ENCODE results near the gene FLOT2. TPM values are rescaled to one million over a fixed set of nuclear protein-coding genes. Genes with fewer than 3 reads are reported as not detected.
"Not testable (repeated sequence)": the region's sequence is repeated elsewhere in the genome, so short reads cannot be mapped to it uniquely, and the experiment has no call there.

The FLOT2 gene
- total RNA-seq, 1 donor from 2014 or later: 143 TPM

GRCh38 chr17:28879886-28880571, 17.5 kb downstream of the FLOT2 start:
- Mint-ChIP-seq H3K4me1 (ENCODE audit: low read depth, unreplicated experiment) (peaks cover 2% of the 10 kb centered on the region), H3K9me3 (ENCODE audit: unreplicated experiment) (peaks cover 10% of the 10 kb centered on the region), H3K27ac (ENCODE audit: unreplicated experiment) (no peak overlapping the region), H3K4me3 (ENCODE audit: unreplicated experiment) (no peak overlapping the region), H3K27me3 (ENCODE audit: unreplicated experiment) (peaks cover 6% of the 10 kb centered on the region), H3K36me3 (ENCODE audit: unreplicated experiment) (peaks cover 17% of the 10 kb centered on the region)
- TF ChIP-seq CTCF (IDR thresholded peaks at IDR 0.05; ENCODE audit: partially characterized antibody, unreplicated experiment): no peak
- DNase-seq: no peak

GRCh38 chr17:28878981-28879380, 18.6 kb downstream of the FLOT2 start:
- Mint-ChIP-seq H3K4me1 (ENCODE audit: low read depth, unreplicated experiment) (peaks cover 2% of the 10 kb centered on the region), H3K27me3 (ENCODE audit: unreplicated experiment) (peaks cover 3% of the 10 kb centered on the region), H3K36me3 (ENCODE audit: unreplicated experiment) (peaks cover 19% of the 10 kb centered on the region), H3K4me3 (ENCODE audit: unreplicated experiment) (no peak overlapping the region), H3K9me3 (ENCODE audit: unreplicated experiment) (peaks cover 10% of the 10 kb centered on the region), H3K27ac (ENCODE audit: unreplicated experiment) (no peak overlapping the region)
- no peak for DNase-seq
- no peak for TF ChIP-seq CTCF (IDR thresholded peaks at IDR 0.05; ENCODE audit: partially characterized antibody, unreplicated experiment)

GRCh38 chr17:28878158-28878910, 19.2 kb downstream of the FLOT2 start:
- peaks cover 2% of the 10 kb centered on the region for H3K4me1 Mint-ChIP-seq (ENCODE audit: low read depth, unreplicated experiment)
- H3K9me3 Mint-ChIP-seq (ENCODE audit: unreplicated experiment): peaks cover 10% of the 10 kb centered on the region
- peaks cover 3% of the 10 kb centered on the region for H3K27me3 Mint-ChIP-seq (ENCODE audit: unreplicated experiment)
- DNase-seq: no peak
- H3K4me3 Mint-ChIP-seq (ENCODE audit: unreplicated experiment): no peak overlapping the region
- peaks cover 21% of the 10 kb centered on the region for H3K36me3 Mint-ChIP-seq (ENCODE audit: unreplicated experiment)
- H3K27ac Mint-ChIP-seq (ENCODE audit: unreplicated experiment): no peak overlapping the region
- TF ChIP-seq CTCF (IDR thresholded peaks at IDR 0.05; ENCODE audit: partially characterized antibody, unreplicated experiment): no peak

- DNase-seq; H3K27me3 Mint-ChIP-seq (ENCODE audit: unreplicated experiment); H3K9me3 Mint-ChIP-seq (ENCODE audit: unreplicated experiment); H3K4me3 Mint-ChIP-seq (ENCODE audit: unreplicated experiment); H3K4me1 Mint-ChIP-seq (ENCODE audit: low read depth, unreplicated experiment); H3K27ac Mint-ChIP-seq (ENCODE audit: unreplicated experiment): not testable (repeated sequence)
- peaks cover 20% of the 10 kb centered on the region for H3K36me3 Mint-ChIP-seq (ENCODE audit: unreplicated experiment)
Observed at GRCh38 chr17:28877150-28877711, 20.3 kb downstream of the FLOT2 start.

- Mint-ChIP-seq H3K27me3 (ENCODE audit: unreplicated experiment) (peaks cover under 1% of the 10 kb centered on the region), H3K27ac (ENCODE audit: unreplicated experiment) (no peak overlapping the region), H3K9me3 (ENCODE audit: unreplicated experiment) (peaks cover 11% of the 10 kb centered on the region), H3K36me3 (ENCODE audit: unreplicated experiment) (peaks cover 15% of the 10 kb centered on the region), H3K4me1 (ENCODE audit: low read depth, unreplicated experiment) (peaks cover 2% of the 10 kb centered on the region), H3K4me3 (ENCODE audit: unreplicated experiment) (no peak overlapping the region)
- TF ChIP-seq CTCF (IDR thresholded peaks at IDR 0.05; ENCODE audit: partially characterized antibody, unreplicated experiment): no peak
- DNase-seq: no peak
Observed at GRCh38 chr17:28875848-28876550, 21.5 kb downstream of the FLOT2 start.

Data from glutamatergic neuron (in vitro differentiated cells).